ENCODE measurements around the gene NANP.

- TF ChIP-seq POLR2AphosphoS5 (IDR thresholded peaks at IDR 0.05; ENCODE audit: low read depth, low read length) (no peak), POLR2A (IDR thresholded peaks at IDR 0.05; ENCODE audit: low read depth, low read length) (no peak)
Measured at GRCh38 chr20:25604611-25605010, 19.2 kb downstream of the NANP start.
